GM12872 (cell line): ENCODE measurements around the gene LAMC1.

Experiments used
- TF ChIP-seq, protein P1 (sequence below): IDR thresholded peaks from 3 replicates; pipeline ENCODE4 v1.5.1; 2011; ENCODE audit warnings: low read depth, mild to moderate bottlenecking, low read length, moderate library complexity; ENCODE audit not compliant: insufficient read depth

The LAMC1 gene

DNA sequence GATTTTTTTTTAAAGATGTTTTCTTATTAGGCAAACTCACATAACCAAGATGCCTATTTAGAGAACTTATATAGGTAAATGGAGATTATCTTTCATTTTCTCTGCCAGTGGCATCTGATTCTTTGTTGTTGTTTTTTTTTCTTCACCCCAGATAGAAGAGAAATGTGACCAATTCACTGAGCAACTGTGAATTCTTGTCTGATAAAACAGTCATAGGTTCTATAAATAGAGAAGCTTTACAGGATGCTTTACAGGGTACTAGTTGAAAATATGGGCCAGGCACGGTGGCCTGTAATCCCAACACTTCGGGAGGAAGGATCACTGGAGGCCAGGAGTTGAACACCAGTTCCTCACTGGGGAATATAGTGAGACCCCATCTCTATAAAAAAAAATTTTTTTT lies 112.1 kb downstream of the LAMC1 start:
- TF ChIP-seq, protein P1, sequence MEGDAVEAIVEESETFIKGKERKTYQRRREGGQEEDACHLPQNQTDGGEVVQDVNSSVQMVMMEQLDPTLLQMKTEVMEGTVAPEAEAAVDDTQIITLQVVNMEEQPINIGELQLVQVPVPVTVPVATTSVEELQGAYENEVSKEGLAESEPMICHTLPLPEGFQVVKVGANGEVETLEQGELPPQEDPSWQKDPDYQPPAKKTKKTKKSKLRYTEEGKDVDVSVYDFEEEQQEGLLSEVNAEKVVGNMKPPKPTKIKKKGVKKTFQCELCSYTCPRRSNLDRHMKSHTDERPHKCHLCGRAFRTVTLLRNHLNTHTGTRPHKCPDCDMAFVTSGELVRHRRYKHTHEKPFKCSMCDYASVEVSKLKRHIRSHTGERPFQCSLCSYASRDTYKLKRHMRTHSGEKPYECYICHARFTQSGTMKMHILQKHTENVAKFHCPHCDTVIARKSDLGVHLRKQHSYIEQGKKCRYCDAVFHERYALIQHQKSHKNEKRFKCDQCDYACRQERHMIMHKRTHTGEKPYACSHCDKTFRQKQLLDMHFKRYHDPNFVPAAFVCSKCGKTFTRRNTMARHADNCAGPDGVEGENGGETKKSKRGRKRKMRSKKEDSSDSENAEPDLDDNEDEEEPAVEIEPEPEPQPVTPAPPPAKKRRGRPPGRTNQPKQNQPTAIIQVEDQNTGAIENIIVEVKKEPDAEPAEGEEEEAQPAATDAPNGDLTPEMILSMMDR, result no peak

DNA sequence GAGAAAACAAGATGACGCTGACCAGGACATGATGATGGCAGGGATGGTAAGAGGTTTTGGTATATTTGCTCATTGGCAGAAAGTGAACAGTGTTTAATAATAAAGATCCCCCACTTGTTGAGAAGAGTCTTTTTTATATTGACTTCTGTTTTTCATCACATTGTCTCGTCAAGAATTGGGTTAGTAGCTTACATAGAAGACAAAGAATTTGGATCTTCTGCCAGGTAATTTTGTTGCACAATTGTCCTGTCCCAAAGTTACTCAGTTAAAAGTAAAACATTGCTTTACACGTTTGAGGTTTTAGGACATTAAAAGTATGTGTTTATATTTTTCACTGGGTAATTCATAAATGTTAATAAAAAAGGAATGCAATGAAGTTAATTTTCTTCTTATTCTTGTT lies 114.6 kb downstream of the LAMC1 start:
- TF ChIP-seq, protein P1, result no peak

DNA sequence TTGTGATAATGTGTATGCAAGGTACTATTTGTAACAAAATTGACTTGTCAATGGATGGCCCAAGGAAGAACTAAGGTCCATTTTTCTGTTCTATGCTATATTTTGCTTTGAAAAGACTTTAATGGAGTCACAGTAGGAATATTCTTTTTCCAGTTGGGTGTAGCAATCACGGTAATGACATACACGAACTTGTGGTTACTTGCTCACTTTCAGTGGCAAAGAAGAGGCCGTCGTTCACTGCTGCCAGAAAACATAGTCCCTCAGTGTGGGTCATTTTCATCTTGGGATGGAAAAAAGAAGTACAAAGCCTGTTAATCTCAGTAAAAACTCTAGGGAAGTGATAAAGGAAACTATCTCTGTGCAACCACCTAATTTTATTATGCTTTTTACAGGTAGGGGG lies 115.1 kb downstream of the LAMC1 start:
- TF ChIP-seq, protein P1, result no peak

DNA sequence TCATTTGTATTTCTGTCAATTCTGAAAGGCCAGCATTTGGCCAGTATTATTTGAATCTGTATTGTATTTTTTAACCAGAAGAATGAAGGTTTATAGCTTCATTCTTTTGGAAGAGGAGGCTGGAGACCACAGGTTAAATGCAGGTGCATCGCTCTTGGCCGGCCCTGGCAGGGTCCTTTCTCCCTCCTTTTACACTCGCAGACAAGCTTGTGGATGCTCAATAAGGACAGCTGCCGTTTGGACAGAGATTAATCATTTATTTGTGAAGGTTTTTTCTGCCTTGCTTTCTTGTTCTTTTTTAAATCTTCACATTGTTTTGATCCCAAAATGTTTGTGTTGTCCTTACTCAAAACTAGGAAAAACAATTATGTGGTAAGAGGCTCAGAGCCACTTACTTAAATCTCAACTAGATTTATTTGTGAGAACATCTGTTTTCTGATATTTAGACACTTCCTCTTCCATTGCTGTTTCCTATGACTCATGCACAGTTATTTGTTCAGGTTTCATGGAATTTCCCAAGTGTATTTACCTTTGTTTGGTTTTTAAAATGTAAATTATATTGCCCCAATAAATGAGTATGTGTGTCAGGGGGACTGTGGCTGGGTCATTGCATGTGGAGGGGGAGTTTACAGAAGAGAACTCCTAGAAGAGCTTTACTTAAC lies 116.2 kb downstream of the LAMC1 start:
- TF ChIP-seq, protein P1, result no peak

DNA sequence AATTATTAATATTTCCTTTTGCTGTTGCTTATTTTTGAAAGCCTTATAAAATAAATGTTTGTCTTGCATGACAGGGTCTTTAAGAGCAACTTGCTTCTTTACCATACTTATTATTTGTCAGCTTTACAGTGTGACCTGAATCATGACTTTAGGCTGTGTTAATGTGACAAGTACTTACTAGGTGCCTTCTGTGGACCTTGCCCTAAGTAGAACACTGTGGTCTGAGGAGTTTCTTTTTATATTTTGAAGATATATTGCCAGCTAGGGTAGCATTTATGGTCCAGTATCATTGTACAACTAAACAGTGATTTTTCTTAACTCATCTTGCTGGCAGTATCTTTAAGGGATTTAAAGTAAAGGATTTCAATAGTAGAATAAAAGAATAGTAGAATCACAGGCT lies 117.4 kb downstream of the LAMC1 start:
- TF ChIP-seq, protein P1, result no peak

DNA sequence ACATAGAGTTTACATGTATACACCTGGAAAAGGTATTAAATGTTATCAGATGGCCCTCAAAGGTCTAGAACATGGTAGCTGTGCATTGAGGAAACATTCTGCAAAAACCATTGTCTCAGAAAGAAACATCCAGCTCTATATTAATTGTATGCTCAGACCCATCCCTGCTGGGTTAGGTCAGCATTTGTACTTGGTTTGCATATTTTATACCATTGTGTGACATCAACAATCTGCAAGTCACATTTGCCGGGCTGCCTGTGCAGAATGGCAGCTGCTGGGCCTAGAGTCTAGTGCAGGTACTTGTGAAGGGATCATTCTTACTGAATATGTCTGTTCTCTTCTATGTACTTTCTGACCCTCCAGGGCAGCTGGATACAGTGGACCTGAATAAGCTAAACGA lies 119.0 kb downstream of the LAMC1 start:
- TF ChIP-seq, protein P1, result no peak

DNA sequence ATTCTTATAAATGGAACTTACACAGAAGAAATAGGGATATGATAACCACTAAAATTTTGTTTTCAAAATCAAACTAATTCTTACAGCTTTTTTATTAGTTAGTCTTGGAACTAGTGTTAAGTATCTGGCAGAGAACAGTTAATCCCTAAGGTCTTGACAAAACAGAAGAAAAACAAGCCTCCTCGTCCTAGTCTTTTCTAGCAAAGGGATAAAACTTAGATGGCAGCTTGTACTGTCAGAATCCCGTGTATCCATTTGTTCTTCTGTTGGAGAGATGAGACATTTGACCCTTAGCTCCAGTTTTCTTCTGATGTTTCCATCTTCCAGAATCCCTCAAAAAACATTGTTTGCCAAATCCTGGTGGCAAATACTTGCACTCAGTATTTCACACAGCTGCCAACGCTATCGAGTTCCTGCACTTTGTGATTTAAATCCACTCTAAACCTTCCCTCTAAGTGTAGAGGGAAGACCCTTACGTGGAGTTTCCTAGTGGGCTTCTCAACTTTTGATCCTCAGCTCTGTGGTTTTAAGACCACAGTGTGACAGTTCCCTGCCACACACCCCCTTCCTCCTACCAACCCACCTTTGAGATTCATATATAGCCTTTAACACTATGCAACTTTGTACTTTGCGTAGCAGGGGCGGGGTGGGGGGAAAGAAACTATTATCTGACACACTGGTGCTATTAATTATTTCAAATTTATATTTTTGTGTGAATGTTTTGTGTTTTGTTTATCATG lies 120.5 kb downstream of the LAMC1 start:
- TF ChIP-seq, protein P1, result no peak
